Keratinocyte (primary cell): Measurements from ENCODE around the gene PIGBOS1.

Source experiments
- CTCF ChIP-seq, 3 experiments: IDR thresholded peaks in 1 of 3; conservative IDR thresholded peaks in 1 of 3; optimal IDR thresholded peaks in 1 of 3; 2 replicates in 2 of 3; 3 replicates in 1 of 3; pipeline versions ENCODE3 to v1.5.1; 2011; ENCODE audit warnings: low read length in 3 of 3, mild to moderate bottlenecking in 3 of 3, moderate library complexity in 2 of 3, control low read depth in 1 of 3, inconsistent platforms in 1 of 3; ENCODE audit not compliant: insufficient read depth in 2 of 3; ENCODE audit errors: extremely low read depth in 1 of 3
- EZH2 ChIP-seq: IDR thresholded peaks from one replicate; pipeline ENCODE4 v1.6.1; 2012; ENCODE audit warnings: inconsistent platforms, mild to moderate bottlenecking, low read length, moderate library complexity

- TF ChIP-seq CTCF (optimal IDR thresholded peaks at IDR 0.05 in 1 of 3, IDR thresholded peaks at IDR 0.05 in 1 of 3, conservative IDR thresholded peaks at IDR 0.05 in 1 of 3; ENCODE audit: extremely low read depth in 1 of 3, insufficient read depth in 2 of 3, low read length in 3 of 3) (no peak), EZH2 (no peak)
Measured at GRCh38 chr15:55279100-55279745, 39.7 kb downstream of the PIGBOS1 start.
